Gastroesophageal sphincter (tissue), 3 donors: Measurements from ENCODE around the gene RNF113B.

Experiments
- EP300 ChIP-seq: sonication (generic); formaldehyde crosslinking; IDR thresholded peaks from one replicate; pipeline ENCODE4 v1.6.1; 2017; ENCODE audit warnings: antibody characterized with exemption, mild to moderate bottlenecking
- POLR2A ChIP-seq, 2 donors: fragments of 450-650 bp; IDR thresholded peaks; one replicate each; pipeline ENCODE4 v1.6.1; 2017; ENCODE audit warnings: antibody characterized with exemption in 2 of 2, mild to moderate bottlenecking in 2 of 2, moderate library complexity in 1 of 2
- POLR2AphosphoS5 ChIP-seq: sonication (generic); formaldehyde crosslinking; IDR thresholded peaks from one replicate; pipeline ENCODE4 v1.6.1; 2017; ENCODE audit warnings: antibody characterized with exemption
- TF ChIP-seq, protein P1 (sequence below), 4 experiments: fragments of 200-600 bp in 2 of 4; fragments of 450-650 bp in 2 of 4; sonication (generic) in 1 of 4; IDR thresholded peaks; one replicate each; pipeline ENCODE4 v1.5.1; 2017 to 2019; ENCODE audit warnings: antibody characterized with exemption in 4 of 4, mild to moderate bottlenecking in 2 of 4, moderate library complexity in 2 of 4

DNA sequence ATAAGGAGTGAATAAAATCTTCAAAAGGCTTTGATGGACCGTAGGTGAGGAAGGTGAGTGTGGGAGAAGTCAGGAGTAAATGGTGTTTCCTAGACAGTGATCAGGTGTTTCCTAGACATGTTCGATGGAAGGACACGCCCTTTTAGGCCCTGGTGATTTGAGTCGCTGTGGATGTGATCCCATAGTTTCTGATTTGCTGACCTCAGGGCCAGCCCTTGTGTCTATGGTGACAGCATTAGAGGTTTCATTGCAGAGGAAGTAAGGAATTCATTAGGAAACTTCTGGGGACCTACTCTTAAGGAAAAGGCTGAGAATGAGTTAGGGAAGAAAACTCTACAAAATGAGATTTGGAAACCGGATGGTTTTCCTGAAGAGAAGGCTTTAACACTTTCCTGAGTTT is 31.5 kb upstream of the RNF113B start:
- TF ChIP-seq, protein P1, sequence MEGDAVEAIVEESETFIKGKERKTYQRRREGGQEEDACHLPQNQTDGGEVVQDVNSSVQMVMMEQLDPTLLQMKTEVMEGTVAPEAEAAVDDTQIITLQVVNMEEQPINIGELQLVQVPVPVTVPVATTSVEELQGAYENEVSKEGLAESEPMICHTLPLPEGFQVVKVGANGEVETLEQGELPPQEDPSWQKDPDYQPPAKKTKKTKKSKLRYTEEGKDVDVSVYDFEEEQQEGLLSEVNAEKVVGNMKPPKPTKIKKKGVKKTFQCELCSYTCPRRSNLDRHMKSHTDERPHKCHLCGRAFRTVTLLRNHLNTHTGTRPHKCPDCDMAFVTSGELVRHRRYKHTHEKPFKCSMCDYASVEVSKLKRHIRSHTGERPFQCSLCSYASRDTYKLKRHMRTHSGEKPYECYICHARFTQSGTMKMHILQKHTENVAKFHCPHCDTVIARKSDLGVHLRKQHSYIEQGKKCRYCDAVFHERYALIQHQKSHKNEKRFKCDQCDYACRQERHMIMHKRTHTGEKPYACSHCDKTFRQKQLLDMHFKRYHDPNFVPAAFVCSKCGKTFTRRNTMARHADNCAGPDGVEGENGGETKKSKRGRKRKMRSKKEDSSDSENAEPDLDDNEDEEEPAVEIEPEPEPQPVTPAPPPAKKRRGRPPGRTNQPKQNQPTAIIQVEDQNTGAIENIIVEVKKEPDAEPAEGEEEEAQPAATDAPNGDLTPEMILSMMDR (IDR thresholded peaks at IDR 0.05) = no peak
- TF ChIP-seq POLR2A (IDR thresholded peaks at IDR 0.05) (no peak), POLR2AphosphoS5 (no peak), EP300 (no peak)
